ENCODE measurements around the gene HSF5. TPM values are rescaled to one million over a fixed set of nuclear protein-coding genes. Genes with fewer than 3 reads are reported as not detected.
A peak's percentile ranks its signal among the peaks of the same experiment; 100 is the strongest.

HSF5 gene
- total RNA-seq (under 1 TPM; 0.09 to 0.17 TPM), polyA plus RNA-seq (not detected)

GRCh38 chr17:58487589-58488427 is at the start of gene HSF5:
Gene HSF5 (minus strand): TSS chr17:58488408. CDS start chr17:58488274, 134 bp downstream.
- H3K4me3 ChIP-seq (ENCODE audit: low read depth in 1 of 3, low read length in 3 of 3), result no peak within 1 kb of the TSS
- 75% methylated on average over 98 of the region's 98 CpGs for WGBS

GRCh38 chr17:58537266-58537665 is 49.1 kb upstream of the HSF5 start:
- no peak for TF ChIP-seq ATF3 (IDR thresholded peaks at IDR 0.05)
- no peak for TF ChIP-seq MAX (IDR thresholded peaks at IDR 0.05)
- no peak for TF ChIP-seq CTCF (IDR thresholded peaks at IDR 0.05; ENCODE audit: low read depth, low read length, missing input control)
- no peak for TF ChIP-seq GABPA (IDR thresholded peaks at IDR 0.05 in 1 of 2, conservative IDR thresholded peaks at IDR 0.05 in 1 of 2)
- TF ChIP-seq FOXA2 (IDR thresholded peaks at IDR 0.05), result no peak
- TF ChIP-seq HNF4A (conservative IDR thresholded peaks at IDR 0.05), result no peak
- TF ChIP-seq FOXA1 (IDR thresholded peaks at IDR 0.05), result no peak
- no peak for TF ChIP-seq HNF4G (IDR thresholded peaks at IDR 0.05)
- no peak for TF ChIP-seq SP1 (IDR thresholded peaks at IDR 0.05)
- no peak for TF ChIP-seq RXRA (IDR thresholded peaks at IDR 0.05)
- no peak for TF ChIP-seq REST (IDR thresholded peaks at IDR 0.05)
- WGBS, result 87% methylated on average over 4 of the region's 4 CpGs
- H3K27ac ChIP-seq (ENCODE audit: low read depth in 1 of 2, low read length in 2 of 2), result no peak overlapping the region
- no peaks in the 10 kb centered on the region for H3K9me3 ChIP-seq (ENCODE audit: control insufficient read depth in 4 of 4, low read length in 3 of 4)
- DNase-seq (ENCODE audit: low spot score), result no peak
- no peak overlapping the region for H3K4me3 ChIP-seq (ENCODE audit: low read depth in 1 of 3, low read length in 3 of 3)
- H3K27me3 ChIP-seq (ENCODE audit: control insufficient read depth in 4 of 4, insufficient read depth in 4 of 4, low read length in 3 of 4), result no peaks in the 10 kb centered on the region
- peaks cover 11 to 21% (median 16%) of the 10 kb centered on the region in 4 donors for H3K4me1 ChIP-seq (ENCODE audit: control insufficient read depth in 4 of 4, insufficient read depth in 4 of 4, low read length in 3 of 4)
- no peak overlapping the region for H3K9ac ChIP-seq (ENCODE audit: low read depth in 1 of 2, low read length in 2 of 2)
- no peaks in the 10 kb centered on the region for H3K36me3 ChIP-seq (ENCODE audit: control insufficient read depth in 4 of 4, insufficient read depth in 3 of 4, low read depth in 1 of 4, low read length in 3 of 4)

More at GRCh38 chr17:58487589-58488427, at the start of gene HSF5:
- peak; percentile 67 for DNase-seq (ENCODE audit: low spot score)
- H3K36me3 ChIP-seq (ENCODE audit: control insufficient read depth in 4 of 4, insufficient read depth in 3 of 4, low read depth in 1 of 4, low read length in 3 of 4), result peaks cover 16 to 44% (median 40%) of the 10 kb centered on the region in 4 donors
- H3K4me1 ChIP-seq (ENCODE audit: control insufficient read depth in 4 of 4, insufficient read depth in 4 of 4, low read length in 3 of 4), result peaks cover 0 to 7% (median 0%) of the 10 kb centered on the region in 4 donors
- H3K9me3 ChIP-seq (ENCODE audit: control insufficient read depth in 4 of 4, low read length in 3 of 4), result no peaks in the 10 kb centered on the region
- no peaks in the 10 kb centered on the region for H3K27me3 ChIP-seq (ENCODE audit: control insufficient read depth in 4 of 4, insufficient read depth in 4 of 4, low read length in 3 of 4)
- H3K9ac ChIP-seq (ENCODE audit: low read depth in 1 of 2, low read length in 2 of 2), result no peak within 1 kb of the TSS
- H3K27ac ChIP-seq (ENCODE audit: low read depth in 1 of 2, low read length in 2 of 2), result no peak within 1 kb of the TSS
- no peak for TF ChIP-seq FOXA2 (IDR thresholded peaks at IDR 0.05)

All from liver (tissue), 9 donors.